Retinal pigment epithelial cell (primary cell): ENCODE results near the gene NRP1.
"Not testable (repeated sequence)": the region's sequence is repeated elsewhere in the genome, so short reads cannot be mapped to it uniquely, and the experiment has no call there.

Experiments
- DNase-seq: peaks from one replicate; pipeline ENCODE4 v3.0.0-alpha.2; 2010; ENCODE audit warnings: low read depth
- H3K4me3 ChIP-seq: 2 replicates; pipeline ENCODE4 v1.5.1; 2011; ENCODE audit warnings: mild to moderate bottlenecking, low read length, control low read depth, moderate library complexity
- CTCF ChIP-seq: conservative IDR thresholded peaks from 2 replicates; pipeline ENCODE4 v1.5.1; 2011; ENCODE audit warnings: low read depth, low read length, control low read depth, inconsistent platforms

The NRP1 gene

GRCh38 chr10:33302208-33302829, 32.1 kb downstream of the NRP1 start:
- TF ChIP-seq CTCF, result no peak
- DNase-seq, result no peak
- no peak overlapping the region for H3K4me3 ChIP-seq

GRCh38 chr10:33301097-33301789, 33.2 kb downstream of the NRP1 start:
- no peak for TF ChIP-seq CTCF
- no peak for DNase-seq

GRCh38 chr10:33300544-33300943, 33.9 kb downstream of the NRP1 start:
- DNase-seq, H3K4me3 ChIP-seq: not testable (repeated sequence)

More at GRCh38 chr10:33301097-33301789, 33.2 kb downstream of the NRP1 start:
- H3K4me3 ChIP-seq, result no peak overlapping the region

- no peak for TF ChIP-seq CTCF
- no peak for DNase-seq
- no peak overlapping the region for H3K4me3 ChIP-seq
Observed at GRCh38 chr10:33298893-33299292, 35.6 kb downstream of the NRP1 start.

GRCh38 chr10:33298110-33298509, 36.4 kb downstream of the NRP1 start:
- no peak for DNase-seq
- no peak overlapping the region for H3K4me3 ChIP-seq
- no peak for TF ChIP-seq CTCF

GRCh38 chr10:33295851-33296250, 38.6 kb downstream of the NRP1 start:
- no peak for TF ChIP-seq CTCF
- no peak overlapping the region for H3K4me3 ChIP-seq
- peak; percentile 85 for DNase-seq

- no peak for TF ChIP-seq CTCF
- DNase-seq, result no peak
- no peak overlapping the region for H3K4me3 ChIP-seq
Observed at GRCh38 chr10:33293531-33294170, 40.8 kb downstream of the NRP1 start.
